C4-2B (cell line): ENCODE results near the gene SLC2A4RG.

Source experiments
- CTCF ChIP-seq: fragments of 450-650 bp; conservative IDR thresholded peaks from 2 replicates; pipeline ENCODE4 v1.5.1; 2017; ENCODE audit warnings: mild to moderate bottlenecking
- ZFX ChIP-seq: fragments of 450-650 bp; IDR thresholded peaks from 2 replicates; pipeline ENCODE4 v1.6.1; 2017

- no peak for TF ChIP-seq CTCF
- TF ChIP-seq ZFX: no peak
These were observed 43.0 kb downstream of the SLC2A4RG start for GRCh38 chr20:63782521-63782971.
